Testis (tissue), 3 donors: ENCODE data around the gene ERG28. TPM values are rescaled to one million over a fixed set of nuclear protein-coding genes. Genes with fewer than 3 reads are reported as not detected.

Experiments
- DNase-seq: peaks from one replicate; pipeline ENCODE4 v3.0.0-alpha.2; 2019
- H3K27ac ChIP-seq, 2 donors: fragments of 200-600 bp; sonication (generic); one replicate each; pipeline ENCODE4 v1.5.1; 2019
- H3K27me3 ChIP-seq: fragments of 200-600 bp; sonication (generic); one replicate; pipeline ENCODE4 v1.5.1; 2019
- H3K36me3 ChIP-seq: fragments of 200-600 bp; sonication (generic); one replicate; pipeline ENCODE4 v1.5.1; 2017; ENCODE audit warnings: low read depth; ENCODE audit errors: missing control alignments
- H3K4me1 ChIP-seq: fragments of 200-600 bp; sonication (generic); one replicate; pipeline ENCODE4 v1.5.1; 2019
- H3K4me3 ChIP-seq, 2 donors: fragments of 200-600 bp; sonication (generic); one replicate each; pipeline ENCODE4 v1.5.1; 2017 to 2019
- H3K9me3 ChIP-seq: fragments of 200-600 bp; sonication (generic); one replicate; pipeline ENCODE4 v1.5.1; 2017
- POLR2A ChIP-seq: fragments of 450-650 bp; IDR thresholded peaks from one replicate; pipeline ENCODE4 v1.6.1; 2017; ENCODE audit warnings: antibody characterized with exemption, mild to moderate bottlenecking, moderate library complexity
- WGBS, 2 donors: methylation state at CpG; one replicate each; pipeline ENCODE4 v1.1.5; 2018; 5-methylcytosine and 5-hydroxymethylcytosine counted together
- intact Hi-C: fragments of 100-400 bp; cut with DNase I; formaldehyde crosslinking; loops from one replicate; pipeline ENCODE4 v1.15.1; 2023; ENCODE audit warnings: low total_unique reads
- polyA plus RNA-seq: library from polyadenylated mRNA; stranded (reverse); fragments of 350-450 nt; fragmentation: Illumina TruSeq; extraction: RNeasy Lipid Tissue Mini Kit (QIAGEN cat#74804); gene quantifications from one replicate; pipeline ENCODE4 v1.2.3, GENCODE V29; 2014; ENCODE audit warnings: low read depth, low replicate concordance; ENCODE audit not compliant: insufficient read depth
- total RNA-seq, 2 donors: library from RNA; depleted of rRNA; stranded (reverse); fragments of >200 nt; gene quantifications; one replicate each; pipeline ENCODE4 v1.2.3, GENCODE V29; 2016
- TF ChIP-seq, protein P1 (sequence below), 3 experiments: fragments of 450-650 bp in 2 of 3; fragments of 200-600 bp in 1 of 3; sonication (generic) in 1 of 3; IDR thresholded peaks; one replicate each; pipeline ENCODE4 v1.5.1; 2016 to 2019; ENCODE audit warnings: antibody characterized with exemption in 3 of 3, mild to moderate bottlenecking in 2 of 3, moderate library complexity in 1 of 3

Gene ERG28
- total and polyA plus RNA-seq, 3 donors from 2014 or later = 60.0 to 103 (median 64.4) TPM

DNA sequence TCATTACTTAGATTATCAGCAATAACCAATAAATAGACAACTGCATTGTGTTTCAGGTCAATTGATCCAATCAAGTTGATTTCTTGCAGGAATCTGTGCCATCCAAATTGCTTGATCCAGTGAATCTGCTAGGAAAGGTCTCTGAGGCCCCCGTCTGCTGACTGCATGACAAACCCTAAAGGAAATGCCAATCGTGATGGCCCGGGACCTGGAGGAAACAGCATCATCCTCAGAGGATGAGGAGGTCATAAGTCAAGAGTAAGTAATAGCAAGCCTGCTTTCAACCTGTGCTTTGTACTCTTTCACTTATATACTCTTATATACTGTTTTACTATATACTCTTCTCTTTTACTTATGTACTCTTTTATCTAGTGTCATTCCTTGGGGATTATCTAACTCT, 2.3 kb upstream of the ERG28 start:
- H3K27me3 ChIP-seq = no peaks in the 10 kb centered on the region
- no peaks in the 10 kb centered on the region for H3K36me3 ChIP-seq
- H3K4me3 ChIP-seq = no peak overlapping the region
- H3K4me1 ChIP-seq = peaks cover 18% of the 10 kb centered on the region
- H3K9me3 ChIP-seq = no peaks in the 10 kb centered on the region
- no peak for DNase-seq
- intact Hi-C loops = no loop called here
- 60 to 80% methylated on average over 3 of the region's 3 CpGs for WGBS, 2 donors
- no peak overlapping the region for H3K27ac ChIP-seq
- TF ChIP-seq, protein P1, sequence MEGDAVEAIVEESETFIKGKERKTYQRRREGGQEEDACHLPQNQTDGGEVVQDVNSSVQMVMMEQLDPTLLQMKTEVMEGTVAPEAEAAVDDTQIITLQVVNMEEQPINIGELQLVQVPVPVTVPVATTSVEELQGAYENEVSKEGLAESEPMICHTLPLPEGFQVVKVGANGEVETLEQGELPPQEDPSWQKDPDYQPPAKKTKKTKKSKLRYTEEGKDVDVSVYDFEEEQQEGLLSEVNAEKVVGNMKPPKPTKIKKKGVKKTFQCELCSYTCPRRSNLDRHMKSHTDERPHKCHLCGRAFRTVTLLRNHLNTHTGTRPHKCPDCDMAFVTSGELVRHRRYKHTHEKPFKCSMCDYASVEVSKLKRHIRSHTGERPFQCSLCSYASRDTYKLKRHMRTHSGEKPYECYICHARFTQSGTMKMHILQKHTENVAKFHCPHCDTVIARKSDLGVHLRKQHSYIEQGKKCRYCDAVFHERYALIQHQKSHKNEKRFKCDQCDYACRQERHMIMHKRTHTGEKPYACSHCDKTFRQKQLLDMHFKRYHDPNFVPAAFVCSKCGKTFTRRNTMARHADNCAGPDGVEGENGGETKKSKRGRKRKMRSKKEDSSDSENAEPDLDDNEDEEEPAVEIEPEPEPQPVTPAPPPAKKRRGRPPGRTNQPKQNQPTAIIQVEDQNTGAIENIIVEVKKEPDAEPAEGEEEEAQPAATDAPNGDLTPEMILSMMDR (IDR thresholded peaks at IDR 0.05) = no peak
- TF ChIP-seq POLR2A = no peak

DNA sequence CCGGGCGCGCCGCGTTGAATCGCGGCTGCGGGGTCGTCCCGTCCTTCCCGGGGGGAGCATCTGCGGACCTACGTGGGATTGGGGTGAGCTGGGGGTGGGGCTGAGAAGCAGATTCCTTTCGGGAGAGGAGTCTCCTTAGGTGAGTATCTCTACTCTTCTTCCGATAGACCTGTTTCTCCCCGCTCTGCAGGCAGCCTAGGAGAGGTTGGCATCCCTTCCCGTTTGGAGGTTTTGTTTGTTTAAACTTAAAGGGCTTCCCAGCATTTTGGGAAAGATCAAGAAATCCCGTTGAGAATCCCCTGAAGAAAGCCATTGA, 781 bp upstream of the ERG28 start:
- Histone ChIP-seq H3K27ac (peak overlapping the region; percentile 82 to 83), H3K9me3 (no peaks in the 10 kb centered on the region), H3K4me1 (peaks cover 18% of the 10 kb centered on the region), H3K4me3 (peak overlapping the region; percentile 79 to 85), H3K36me3 (no peaks in the 10 kb centered on the region), H3K27me3 (no peaks in the 10 kb centered on the region)
- WGBS, 2 donors = 0% methylated on average over 5 to 18 of the region's 18 CpGs
- no peak for TF ChIP-seq POLR2A
- TF ChIP-seq, protein P1 (IDR thresholded peaks at IDR 0.05) = no peak
- no peak for DNase-seq
- intact Hi-C loops = no loop called here

DNA sequence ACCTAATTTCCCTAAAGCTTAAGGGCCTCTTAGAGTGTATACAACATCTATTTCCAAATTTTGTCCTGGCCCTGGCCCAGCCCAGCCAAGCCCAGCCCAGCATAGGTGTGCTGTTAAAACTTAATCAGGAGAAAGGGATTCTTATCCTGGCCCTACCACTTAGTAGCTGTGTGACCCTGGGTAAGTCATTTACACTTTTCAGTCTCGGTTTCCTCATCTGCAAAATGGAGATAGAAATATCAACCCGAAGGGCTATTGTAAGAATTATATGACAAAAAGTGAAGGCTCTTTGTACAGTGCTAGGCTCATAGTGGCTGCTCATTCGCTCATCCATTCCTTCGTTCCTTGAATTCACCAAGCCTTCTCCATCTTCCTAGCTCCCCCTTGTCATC, 442 bp downstream of the ERG28 start:
- Histone ChIP-seq H3K27me3 (no peaks in the 10 kb centered on the region), H3K36me3 (no peaks in the 10 kb centered on the region), H3K4me1 (peaks cover 18% of the 10 kb centered on the region), H3K27ac (peak overlapping the region; percentile 82 to 83), H3K9me3 (no peaks in the 10 kb centered on the region), H3K4me3 (peak overlapping the region; percentile 79 to 85)
- no peak for DNase-seq
- TF ChIP-seq, protein P1 (IDR thresholded peaks at IDR 0.05) = no peak
- TF ChIP-seq POLR2A = no peak
- intact Hi-C loops = no loop called here
- 8 to 9% methylated on average over 4 of the region's 4 CpGs for WGBS, 2 donors

DNA sequence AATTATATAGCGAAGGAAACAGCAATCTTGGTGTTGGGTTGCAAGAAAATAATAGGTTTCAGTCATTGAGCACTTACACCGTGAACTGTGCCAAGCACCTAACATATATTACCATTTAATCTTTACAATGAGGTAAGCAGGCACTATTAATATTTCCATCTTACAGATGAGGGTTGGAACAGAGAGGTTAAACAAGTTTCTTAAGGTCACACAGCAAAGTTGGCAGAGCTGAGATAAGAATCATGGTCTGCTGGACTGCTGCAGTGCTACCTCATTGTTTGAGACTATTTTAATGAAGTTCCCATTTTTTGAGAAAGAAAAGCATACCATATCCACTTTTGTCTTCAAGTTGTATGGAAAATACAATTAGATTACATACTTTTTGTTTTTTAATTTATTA, 1.7 kb downstream of the ERG28 start:
- DNase-seq = no peak
- no peak overlapping the region for H3K4me3 ChIP-seq
- H3K27me3 ChIP-seq = no peaks in the 10 kb centered on the region
- TF ChIP-seq, protein P1 (IDR thresholded peaks at IDR 0.05) = no peak
- TF ChIP-seq POLR2A = no peak
- WGBS, 2 donors = 71 to 80% methylated on average over 2 of the region's 2 CpGs
- no peaks in the 10 kb centered on the region for H3K9me3 ChIP-seq
- no peaks in the 10 kb centered on the region for H3K36me3 ChIP-seq
- intact Hi-C loops = no loop called here
- no peak overlapping the region for H3K27ac ChIP-seq
- H3K4me1 ChIP-seq = peaks cover 21% of the 10 kb centered on the region

DNA sequence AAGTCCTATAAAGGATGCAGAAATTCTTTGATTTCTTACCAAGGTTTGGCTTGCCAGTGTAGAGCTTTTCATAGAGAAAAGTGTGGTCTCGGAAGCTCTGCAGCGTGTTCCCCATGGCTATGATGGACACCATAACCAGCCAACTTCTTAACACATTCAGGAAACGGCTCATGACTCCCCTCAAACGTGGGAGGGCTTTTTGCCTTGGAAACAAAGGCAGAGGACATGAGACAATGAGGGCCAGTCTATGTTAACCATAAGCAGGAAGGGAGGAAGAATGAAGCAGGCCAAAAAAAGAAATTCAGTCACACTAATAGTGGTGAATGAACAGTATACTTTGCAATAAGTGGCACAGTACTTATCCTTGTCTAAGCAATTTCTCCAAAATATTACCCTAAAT, 3.3 kb downstream of the ERG28 start:
- TF ChIP-seq, protein P1 (IDR thresholded peaks at IDR 0.05) = no peak
- no peak for TF ChIP-seq POLR2A
- WGBS, 2 donors = 42 to 64% methylated on average over 4 of the region's 4 CpGs
- no peak for DNase-seq
- no peak overlapping the region for H3K4me3 ChIP-seq
- no peaks in the 10 kb centered on the region for H3K9me3 ChIP-seq
- intact Hi-C loops = no loop called here
- H3K4me1 ChIP-seq = peaks cover 21% of the 10 kb centered on the region
- no peaks in the 10 kb centered on the region for H3K27me3 ChIP-seq
- H3K27ac ChIP-seq = no peak overlapping the region
- H3K36me3 ChIP-seq = no peaks in the 10 kb centered on the region
